CD4-positive, CD25-positive, alpha-beta regulatory T cell (primary cell): ENCODE measurements around the gene PEX11G. TPM values are rescaled to one million over a fixed set of nuclear protein-coding genes. Genes with fewer than 3 reads are reported as not detected.
"Not testable (repeated sequence)": the region's sequence is repeated elsewhere in the genome, so short reads cannot be mapped to it uniquely, and the experiment has no call there.

Source experiments
- ATAC-seq, 2 donors: fragments of 150-1000 bp; cut with Tn5 transposase; one replicate each; pipeline ENCODE4 v1.10.0; 2021; ENCODE audit warnings: low read depth in 2 of 2, moderate number of reproducible peaks in 2 of 2, moderate library complexity in 1 of 2
- DNase-seq, 3 donors: peaks; one replicate each; pipeline versions ENCODE4 v3.0.0 to v3.0.0-alpha.2; 2012 to 2022; ENCODE audit warnings: mixed read lengths in 1 of 3
- H3K27ac ChIP-seq: one replicate; pipeline ENCODE4 v1.7.0; 2013; ENCODE audit warnings: mild to moderate bottlenecking, low read length; ENCODE audit not compliant: insufficient read depth, poor library complexity, severe bottlenecking
- H3K27me3 ChIP-seq: one replicate; pipeline ENCODE4 v1.7.0; 2013; ENCODE audit warnings: low read length; ENCODE audit not compliant: control insufficient read depth, insufficient read depth
- H3K36me3 ChIP-seq: one replicate; pipeline ENCODE4 v1.7.0; 2013; ENCODE audit warnings: mild to moderate bottlenecking, low read length, moderate library complexity; ENCODE audit not compliant: control insufficient read depth, insufficient read depth
- H3K4me1 ChIP-seq: 2 replicates; pipeline ENCODE4 v1.7.0; 2013; ENCODE audit warnings: mild to moderate bottlenecking, low read length; ENCODE audit not compliant: insufficient read depth, control insufficient read depth, poor library complexity, severe bottlenecking
- H3K4me3 ChIP-seq: one replicate; pipeline ENCODE4 v1.7.0; 2013; ENCODE audit warnings: low read depth, mild to moderate bottlenecking, low read length, moderate library complexity
- H3K9me3 ChIP-seq, 2 experiments: 1 replicate in 1 of 2; 2 replicates in 1 of 2; pipeline ENCODE4 v1.7.0; 2013; ENCODE audit warnings: low read length in 2 of 2, mild to moderate bottlenecking in 1 of 2, moderate library complexity in 1 of 2; ENCODE audit not compliant: control insufficient read depth in 2 of 2
- H3K27ac Mint-ChIP-seq, 3 donors: one replicate each; pipeline ENCODE4 v1.8.0; 2020 to 2022; ENCODE audit warnings: mild to moderate bottlenecking in 3 of 3, mixed read lengths in 3 of 3, moderate library complexity in 2 of 3
- H3K27me3 Mint-ChIP-seq: one replicate; pipeline ENCODE4 v1.8.0; 2022; ENCODE audit warnings: mild to moderate bottlenecking, mixed read lengths
- H3K36me3 Mint-ChIP-seq: one replicate; pipeline ENCODE4 v1.8.0; 2020; ENCODE audit warnings: mixed read lengths
- H3K4me1 Mint-ChIP-seq, 4 donors: one replicate each; pipeline ENCODE4 v1.8.0; 2020 to 2022; ENCODE audit warnings: mixed read lengths in 4 of 4, mild to moderate bottlenecking in 1 of 4
- H3K4me3 Mint-ChIP-seq, 4 donors: one replicate each; pipeline ENCODE4 v1.8.0; 2020 to 2022; ENCODE audit warnings: mild to moderate bottlenecking in 4 of 4, mixed read lengths in 4 of 4, moderate library complexity in 3 of 4
- H3K9me3 Mint-ChIP-seq, 7 donors: one replicate each; pipeline ENCODE4 v1.8.0; 2020 to 2022; ENCODE audit warnings: mixed read lengths in 7 of 7, mild to moderate bottlenecking in 3 of 7, moderate library complexity in 2 of 7
- polyA plus RNA-seq, 4 donors: library from polyadenylated mRNA; unstranded; fragments of 300-500 nt; fragmentation: Illumina TruSeq; gene quantifications; one replicate each; pipeline ENCODE4 v1.2.3, GENCODE V29; 2021
- total RNA-seq: library from RNA; stranded (reverse); gene quantifications from one replicate; pipeline ENCODE4 v1.2.3, GENCODE V29; 2022

Gene PEX11G
- total and polyA plus RNA-seq, 5 donors from 2014 or later, result 0.23 to 1.5 (median 0.76) TPM; not detected in 1

GRCh38 chr19:7455600-7456296 is 33.1 kb downstream of the PEX11G start:
- Histone ChIP-seq H3K27ac (no peak overlapping the region), H3K4me1 (no peaks in the 10 kb centered on the region), H3K4me3 (no peak overlapping the region), H3K27me3 (no peaks in the 10 kb centered on the region), H3K9me3 (no peaks in the 10 kb centered on the region), H3K36me3 (peaks cover 88% of the 10 kb centered on the region)
- Mint-ChIP-seq H3K4me1 (peaks cover 0 to 29% (median 9%) of the 10 kb centered on the region in 4 donors), H3K27me3 (no peaks in the 10 kb centered on the region), H3K36me3 (peaks cover 34% of the 10 kb centered on the region), H3K4me3 (no peak overlapping the region), H3K9me3 (peaks cover 0 to 9% (median 0%) of the 10 kb centered on the region in 7 donors), H3K27ac (peak overlapping the region in 1 of 3 donors; percentile 71)
- no peak for ATAC-seq
- no peak for DNase-seq

- DNase-seq, result no peak
- Mint-ChIP-seq H3K27me3 (no peaks in the 10 kb centered on the region), H3K36me3 (peaks cover 41% of the 10 kb centered on the region), H3K4me1 (peaks cover 0 to 36% (median 13%) of the 10 kb centered on the region in 4 donors), H3K4me3 (no peak overlapping the region), H3K27ac (no peak overlapping the region), H3K9me3 (peaks cover 0 to 11% (median 0%) of the 10 kb centered on the region in 7 donors)
- Histone ChIP-seq H3K36me3 (peaks cover 87% of the 10 kb centered on the region), H3K9me3 (no peaks in the 10 kb centered on the region), H3K4me1 (no peaks in the 10 kb centered on the region), H3K4me3 (no peak overlapping the region), H3K27ac (no peak overlapping the region), H3K27me3 (no peaks in the 10 kb centered on the region)
- no peak for ATAC-seq
Measured at GRCh38 chr19:7454998-7455397, 33.8 kb downstream of the PEX11G start.

- no peak for ATAC-seq
- H3K36me3 Mint-ChIP-seq, result peaks cover 48% of the 10 kb centered on the region
Measured at GRCh38 chr19:7450243-7451223, 38.3 kb downstream of the PEX11G start.

GRCh38 chr19:7449391-7450070 is 39.3 kb downstream of the PEX11G start:
- H3K36me3 ChIP-seq, result peaks cover 86% of the 10 kb centered on the region
- DNase-seq, result peak in 1 of 3 donors; percentile 12
- not testable (repeated sequence) for H3K4me1 ChIP-seq, H3K27me3 ChIP-seq, H3K27me3 Mint-ChIP-seq, ATAC-seq, H3K4me3 ChIP-seq, H3K9me3 ChIP-seq, H3K27ac ChIP-seq, H3K27ac Mint-ChIP-seq
- H3K4me3 Mint-ChIP-seq, result peak overlapping the region in 2 of 4 donors; percentile 27 to 69
- peaks cover 0 to 11% (median 0%) of the 10 kb centered on the region in 7 donors for H3K9me3 Mint-ChIP-seq
- peaks cover 39% of the 10 kb centered on the region for H3K36me3 Mint-ChIP-seq
- H3K4me1 Mint-ChIP-seq, result peaks cover 0 to 27% (median 10%) of the 10 kb centered on the region in 4 donors

More at GRCh38 chr19:7450243-7451223, 38.3 kb downstream of the PEX11G start:
- H3K4me1 Mint-ChIP-seq, result peaks cover 0 to 35% (median 14%) of the 10 kb centered on the region in 4 donors
- peak overlapping the region in 1 of 3 donors; percentile 3 for H3K27ac Mint-ChIP-seq
- no peaks in the 10 kb centered on the region for H3K27me3 Mint-ChIP-seq
- Histone ChIP-seq H3K27ac (no peak overlapping the region), H3K9me3 (no peaks in the 10 kb centered on the region), H3K36me3 (peaks cover 86% of the 10 kb centered on the region), H3K4me3 (no peak overlapping the region), H3K27me3 (no peaks in the 10 kb centered on the region), H3K4me1 (no peaks in the 10 kb centered on the region)
- H3K4me3 Mint-ChIP-seq, result peak overlapping the region in 2 of 4 donors; percentile 2 to 27
- peak in 1 of 3 donors; percentile 94 for DNase-seq
- peaks cover 0 to 11% (median 0%) of the 10 kb centered on the region in 7 donors for H3K9me3 Mint-ChIP-seq

- no peak for DNase-seq
- peaks cover 28% of the 10 kb centered on the region for H3K36me3 Mint-ChIP-seq
- no peak overlapping the region for H3K4me3 ChIP-seq
- H3K9me3 Mint-ChIP-seq, result peaks cover 0 to 9% (median 0%) of the 10 kb centered on the region in 7 donors
- peaks cover 0 to 16% (median 9%) of the 10 kb centered on the region in 4 donors for H3K4me1 Mint-ChIP-seq
- no peaks in the 10 kb centered on the region for H3K27me3 Mint-ChIP-seq
- peaks cover 90% of the 10 kb centered on the region for H3K36me3 ChIP-seq
- H3K4me1 ChIP-seq, result no peaks in the 10 kb centered on the region
- H3K27ac ChIP-seq, result no peak overlapping the region
- no peak for ATAC-seq
- no peak overlapping the region for H3K4me3 Mint-ChIP-seq
- H3K27me3 ChIP-seq, result no peaks in the 10 kb centered on the region
- no peaks in the 10 kb centered on the region for H3K9me3 ChIP-seq
- no peak overlapping the region for H3K27ac Mint-ChIP-seq
Measured at GRCh38 chr19:7447648-7448047, 41.2 kb downstream of the PEX11G start.

- Mint-ChIP-seq H3K36me3 (peaks cover 29% of the 10 kb centered on the region), H3K4me3 (no peak overlapping the region), H3K4me1 (peaks cover 0 to 6% (median 2%) of the 10 kb centered on the region in 4 donors), H3K9me3 (peaks cover 0 to 5% (median 0%) of the 10 kb centered on the region in 7 donors), H3K27me3 (no peaks in the 10 kb centered on the region), H3K27ac (no peak overlapping the region)
- no peak for ATAC-seq
- Histone ChIP-seq H3K4me3 (no peak overlapping the region), H3K36me3 (peaks cover 96% of the 10 kb centered on the region), H3K27ac (no peak overlapping the region), H3K4me1 (no peaks in the 10 kb centered on the region), H3K9me3 (no peaks in the 10 kb centered on the region), H3K27me3 (no peaks in the 10 kb centered on the region)
- no peak for DNase-seq
Measured at GRCh38 chr19:7445104-7445503, 43.7 kb downstream of the PEX11G start.

GRCh38 chr19:7444042-7444441 is 44.8 kb downstream of the PEX11G start:
- H3K9me3 Mint-ChIP-seq, result peaks cover 0 to 5% (median 0%) of the 10 kb centered on the region in 7 donors
- no peak overlapping the region for H3K4me3 ChIP-seq
- H3K9me3 ChIP-seq, result no peaks in the 10 kb centered on the region
- ATAC-seq (no peak), DNase-seq (no peak)
- H3K27me3 Mint-ChIP-seq, result no peaks in the 10 kb centered on the region
- H3K4me1 ChIP-seq, result no peaks in the 10 kb centered on the region
- H3K4me1 Mint-ChIP-seq, result peaks cover 0 to 6% (median 1%) of the 10 kb centered on the region in 4 donors
- peaks cover 25% of the 10 kb centered on the region for H3K36me3 Mint-ChIP-seq
- no peak overlapping the region for H3K27ac ChIP-seq
- no peak overlapping the region for H3K4me3 Mint-ChIP-seq
- no peak overlapping the region for H3K27ac Mint-ChIP-seq
- no peaks in the 10 kb centered on the region for H3K27me3 ChIP-seq
- H3K36me3 ChIP-seq, result peaks cover 96% of the 10 kb centered on the region
